H1 (cell line): ENCODE results near the gene FAM181A. TPM values are rescaled to one million over a fixed set of nuclear protein-coding genes. Genes with fewer than 3 reads are reported as not detected.

ENCODE experiments used
- CTCF ChIA-PET: fragments of 300-600 bp; sonication (Branson Sonifier 250); formaldehyde crosslinking; loops from one replicate; lab custom pipeline; 2021; ENCODE audit not compliant: partially characterized antibody; lab: Charles Lee
- POLR2A ChIA-PET: fragments of 300-600 bp; sonication (Branson Sonifier 250); formaldehyde crosslinking; loops from one replicate; lab custom pipeline; 2021; ENCODE audit warnings: inconsistent platforms; ENCODE audit not compliant: partially characterized antibody; lab: Charles Lee
- DNase-seq, 2 experiments: peaks; one replicate each; pipeline versions ENCODE4 v3.0.0 to v3.0.0-alpha.2; 2010 to 2022; ENCODE audit warnings: low spot score in 2 of 2, low read depth in 1 of 2, mixed read lengths in 1 of 2
- FAIRE-seq: peaks from 2 replicates; lab custom pipeline; 2011; peaks lifted over from hg19 to GRCh38; lab: Jason Lieb, UNC
- H2AFZ ChIP-seq: 2 replicates; pipeline ENCODE4 v1.8.1; 2012; ENCODE audit warnings: low read length, inconsistent platforms
- H2AK5ac ChIP-seq: 2 replicates; pipeline ENCODE4 v1.6.1; 2013; ENCODE audit warnings: low read depth, low read length
- H2BK120ac ChIP-seq: replicated peaks from 2 replicates; pipeline ENCODE3; 2013; ENCODE audit warnings: low read depth, low read length, inconsistent platforms
- H2BK12ac ChIP-seq: 2 replicates; pipeline ENCODE4 v1.6.1; 2013; ENCODE audit warnings: low read depth, low read length
- H2BK15ac ChIP-seq: 2 replicates; pipeline ENCODE4 v1.6.1; 2013; ENCODE audit warnings: low read length
- H2BK20ac ChIP-seq: 2 replicates; pipeline ENCODE4 v1.6.1; 2013; ENCODE audit warnings: low read length
- H2BK5ac ChIP-seq: 2 replicates; pipeline ENCODE4 v1.6.1; 2013; ENCODE audit warnings: low read depth, low read length
- H3K14ac ChIP-seq: 2 replicates; pipeline ENCODE4 v1.6.1; 2013; ENCODE audit warnings: inconsistent platforms; ENCODE audit not compliant: insufficient read length
- H3K18ac ChIP-seq: 2 replicates; pipeline ENCODE4 v1.6.1; 2013; ENCODE audit warnings: low read length; ENCODE audit errors: extremely low read depth
- H3K23ac ChIP-seq: 2 replicates; pipeline ENCODE4 v1.6.1; 2013; ENCODE audit warnings: inconsistent platforms; ENCODE audit not compliant: insufficient read length
- H3K23me2 ChIP-seq: 2 replicates; pipeline ENCODE4 v1.6.1; 2013; ENCODE audit warnings: low read depth, low read length
- H3K27ac ChIP-seq: 2 replicates; pipeline ENCODE4 v1.6.1; 2011; ENCODE audit warnings: low read depth, low read length, inconsistent platforms
- H3K27me3 ChIP-seq, 4 experiments: replicated peaks in 1 of 4; 1 replicate in 1 of 4; 2 replicates in 3 of 4; pipeline versions ENCODE4 v1.6.1 to v1.8.1; 2011 to 2013; ENCODE audit warnings: low read length in 3 of 4, mild to moderate bottlenecking in 3 of 4, inconsistent platforms in 2 of 4, mixed read lengths in 2 of 4, moderate library complexity in 1 of 4; ENCODE audit not compliant: control insufficient read depth in 3 of 4, insufficient read depth in 3 of 4; ENCODE audit errors: extremely low read depth in 1 of 4
- H3K36me3 ChIP-seq, 4 experiments: 2 replicates each; pipeline versions ENCODE4 v1.6.1 to v1.8.1; 2011 to 2013; ENCODE audit warnings: mild to moderate bottlenecking in 4 of 4, low read length in 3 of 4, moderate library complexity in 2 of 4, control low read depth in 1 of 4, inconsistent platforms in 1 of 4; ENCODE audit not compliant: insufficient read depth in 4 of 4, control insufficient read depth in 2 of 4
- H3K4ac ChIP-seq: replicated peaks from 2 replicates; pipeline ENCODE3; 2013; ENCODE audit warnings: low read length, low read depth, mixed read lengths, inconsistent platforms; ENCODE audit not compliant: insufficient read length
- H3K4me1 ChIP-seq, 4 experiments: replicated peaks in 1 of 4; 1 replicate in 1 of 4; 2 replicates in 3 of 4; pipeline versions ENCODE4 v1.6.1 to v1.8.1; 2011 to 2013; ENCODE audit warnings: low read length in 3 of 4, inconsistent platforms in 2 of 4, mixed read lengths in 1 of 4; ENCODE audit not compliant: insufficient read depth in 4 of 4, control insufficient read depth in 3 of 4
- H3K4me2 ChIP-seq, 2 experiments: 2 replicates each; pipeline versions ENCODE4 v1.6.1 to v1.8.1; 2011 to 2013; ENCODE audit warnings: low read depth in 2 of 2, low read length in 2 of 2, control low read depth in 1 of 2, inconsistent platforms in 1 of 2, mild to moderate bottlenecking in 1 of 2; ENCODE audit not compliant: insufficient read depth in 1 of 2
- H3K4me3 ChIP-seq, 4 experiments: fragments of 200-600, 300-600 bp in 1 of 4; sonication (generic), shearing (Covaris generic), sonication (Bioruptor Twin) in 1 of 4; 2 replicates each; pipeline versions ENCODE4 v1.5.1 to v1.8.1; 2011 to 2016; ENCODE audit warnings: low read length in 4 of 4, low read depth in 3 of 4, control low read depth in 2 of 4, inconsistent platforms in 2 of 4, mild to moderate bottlenecking in 2 of 4, mixed read lengths in 1 of 4, moderate library complexity in 1 of 4; ENCODE audit not compliant: insufficient read depth in 2 of 4; ENCODE audit errors: extremely low read depth in 1 of 4
- H3K56ac ChIP-seq: replicated peaks from 2 replicates; pipeline ENCODE3; 2013; ENCODE audit warnings: low read depth, mild to moderate bottlenecking, mixed read lengths, low read length, inconsistent platforms; ENCODE audit not compliant: insufficient read length
- H3K79me1 ChIP-seq: 2 replicates; pipeline ENCODE4 v1.6.1; 2013; ENCODE audit warnings: low read depth, low read length, control low read depth
- H3K79me2 ChIP-seq, 2 experiments: 2 replicates each; pipeline versions ENCODE4 v1.6.1 to v1.8.1; 2012 to 2013; ENCODE audit warnings: low read length in 2 of 2, mild to moderate bottlenecking in 2 of 2, inconsistent platforms in 1 of 2; ENCODE audit not compliant: insufficient read depth in 2 of 2, control insufficient read depth in 1 of 2
- H3K9ac ChIP-seq, 4 experiments: replicated peaks in 1 of 4; 1 replicate in 1 of 4; 2 replicates in 3 of 4; pipeline versions ENCODE4 v1.6.1 to v1.8.1; 2011 to 2013; ENCODE audit warnings: low read depth in 3 of 4, low read length in 3 of 4, control low read depth in 2 of 4, mild to moderate bottlenecking in 2 of 4, moderate library complexity in 2 of 4, inconsistent platforms in 1 of 4; ENCODE audit errors: extremely low read depth in 1 of 4
- H3K9me3 ChIP-seq, 2 experiments: 2 replicates each; pipeline versions ENCODE4 v1.6.1 to v1.8.1; 2012 to 2013; ENCODE audit warnings: mild to moderate bottlenecking in 2 of 2, moderate library complexity in 2 of 2, control low read depth in 1 of 2, inconsistent platforms in 1 of 2, low read depth in 1 of 2, low read length in 1 of 2, mixed read lengths in 1 of 2; ENCODE audit not compliant: insufficient read depth in 2 of 2
- H4K20me1 ChIP-seq, 2 experiments: replicated peaks in 1 of 2; 2 replicates each; pipeline versions ENCODE3 to v1.8.1; 2011 to 2013; ENCODE audit warnings: inconsistent platforms in 2 of 2, low read length in 2 of 2, mild to moderate bottlenecking in 1 of 2; ENCODE audit not compliant: insufficient read depth in 2 of 2, control insufficient read depth in 1 of 2
- H4K5ac ChIP-seq: 2 replicates; pipeline ENCODE4 v1.6.1; 2013; ENCODE audit warnings: low read length, low read depth, mixed read lengths, inconsistent platforms; ENCODE audit not compliant: insufficient read length
- H4K8ac ChIP-seq: 2 replicates; pipeline ENCODE4 v1.8.0; 2013; ENCODE audit warnings: mild to moderate bottlenecking, moderate library complexity, low read length, inconsistent platforms; ENCODE audit not compliant: insufficient read depth; ENCODE audit errors: extremely low read depth
- H4K91ac ChIP-seq: replicated peaks from 2 replicates; pipeline ENCODE3; 2013; ENCODE audit warnings: low read length, mixed read lengths, inconsistent platforms; ENCODE audit not compliant: insufficient read length
- BACH1 ChIP-seq: IDR thresholded peaks from 2 replicates; pipeline ENCODE4 v1.6.1; 2012; ENCODE audit warnings: low read length, improper control_type of control experiment
- BRCA1 ChIP-seq: IDR thresholded peaks from 2 replicates; pipeline ENCODE4 v1.6.1; 2012; ENCODE audit warnings: low read depth, low read length, improper control_type of control experiment
- JUN ChIP-seq: IDR thresholded peaks from 2 replicates; pipeline ENCODE4 v1.6.1; 2011; ENCODE audit warnings: low read depth, mild to moderate bottlenecking, improper control_type of control experiment, low read length
- NANOG ChIP-seq: IDR thresholded peaks from 2 replicates; pipeline ENCODE4 v1.6.1; 2011; ENCODE audit warnings: low read length, low read depth, mild to moderate bottlenecking, inconsistent platforms; ENCODE audit not compliant: insufficient read depth, poor library complexity, severe bottlenecking
- POLR2AphosphoS5 ChIP-seq: IDR thresholded peaks from 2 replicates; pipeline ENCODE4 v1.6.1; 2011; ENCODE audit warnings: low read depth, low read length
- POU5F1 ChIP-seq: IDR thresholded peaks from 2 replicates; pipeline ENCODE4 v1.6.1; 2011; ENCODE audit warnings: low read depth, mild to moderate bottlenecking, low read length, moderate library complexity
- RXRA ChIP-seq: IDR thresholded peaks from 2 replicates; pipeline ENCODE4 v1.6.1; 2011; ENCODE audit warnings: low read depth, mild to moderate bottlenecking, low read length, moderate library complexity; ENCODE audit not compliant: insufficient read depth
- SIRT6 ChIP-seq: IDR thresholded peaks from one replicate; pipeline ENCODE4 v1.7.1; 2012; ENCODE audit warnings: low read length, inconsistent platforms
- SIX5 ChIP-seq: IDR thresholded peaks from 2 replicates; pipeline ENCODE4 v1.6.1; 2011; ENCODE audit warnings: mild to moderate bottlenecking, low read depth, low read length
- SP1 ChIP-seq: IDR thresholded peaks from 2 replicates; pipeline ENCODE4 v1.6.1; 2011; ENCODE audit warnings: low read depth, low read length
- SP4 ChIP-seq: IDR thresholded peaks from 2 replicates; pipeline ENCODE4 v1.6.1; 2012; ENCODE audit warnings: low read length, inconsistent platforms
- WGBS, 2 experiments: shearing (Covaris generic) in 1 of 2; methylation state at CpG; one replicate each; pipeline versions ENCODE4 v1.1.6 to v1.1.7; 2013 to 2015; ENCODE audit warnings: low lambda C conversion rate in 2 of 2, mixed read lengths in 2 of 2, inconsistent platforms in 1 of 2, low coverage in 1 of 2, missing lambda C conversion rate in 1 of 2; ENCODE audit not compliant: insufficient replicate concordance in 2 of 2, insufficient coverage in 1 of 2, insufficient read length in 1 of 2; ENCODE audit errors: extremely low coverage in 1 of 2, missing lambda C conversion rate in 1 of 2; 5-methylcytosine and 5-hydroxymethylcytosine counted together
- polyA plus RNA-seq, 7 experiments: library from polyadenylated mRNA; depleted of rRNA in 3 of 7; stranded (reverse) in 5 of 7; unstranded in 2 of 7; fragments of >200 nt in 5 of 7; fragments of 200-250 nt in 2 of 7; gene quantifications; 1 replicate in 5 of 7; 2 replicates in 1 of 7; 4 replicates in 1 of 7; pipeline versions ENCODE4 v1.2.1 to v1.2.3, GENCODE V29; 2011 to 2013; ENCODE audit warnings: missing spikeins in 2 of 7, mixed read lengths in 2 of 7
- total RNA-seq: library from RNA; stranded (reverse); fragmentation: NEBNext Ultra II Directional; extraction: Animal tissue kit (Norgen Biotek cat#: 25700); gene quantifications from 2 replicates; pipeline ENCODE4 v1.2.1, GENCODE V29; 2021

Gene FAM181A
- total and polyA plus RNA-seq, 2 of the 8 experiments (the other 6 are each of a cell fraction or from before 2014, with no cell fraction given): not detected

- H2AFZ ChIP-seq: no peak overlapping the region
- H3K14ac ChIP-seq: no peak overlapping the region
- ChIA-PET POLR2A (no interaction called here), CTCF (interaction anchor here (0.8 to 3.3 kb wide), 7 partner anchors 9 to 111 kb away, joined by 4 to 17 read pairs (median 7); no protein-coding TSS in a partner anchor)
- H3K4me1 ChIP-seq: no peaks in the 10 kb centered on the region
- no peaks in the 10 kb centered on the region for H3K79me2 ChIP-seq
- H3K23ac ChIP-seq: no peak overlapping the region
- no peak overlapping the region for H3K4me3 ChIP-seq
- H3K4ac ChIP-seq: no peak overlapping the region
- H3K23me2 ChIP-seq: no peaks in the 10 kb centered on the region
- 75% methylated on average over 14 of the region's 14 CpGs; no CpG with 5 or more reads in 1 of the 2 experiments for WGBS, 2 experiments
- H3K27me3 ChIP-seq: no peaks in the 10 kb centered on the region
- FAIRE-seq (no peak), DNase-seq (no peak)
- H3K18ac ChIP-seq: no peak overlapping the region
- no peaks in the 10 kb centered on the region for H4K20me1 ChIP-seq
- no peak overlapping the region for H2BK12ac ChIP-seq
- no peak overlapping the region for H2BK120ac ChIP-seq
- H3K79me1 ChIP-seq: no peaks in the 10 kb centered on the region
- no peaks in the 10 kb centered on the region for H3K9me3 ChIP-seq
- no peak overlapping the region for H4K91ac ChIP-seq
- no peak overlapping the region for H4K5ac ChIP-seq
- no peak overlapping the region for H3K27ac ChIP-seq
- H2AK5ac ChIP-seq: no peak overlapping the region
- H3K36me3 ChIP-seq: no peaks in the 10 kb centered on the region
- no peak overlapping the region for H2BK15ac ChIP-seq
- TF ChIP-seq BACH1: no peak
- TF ChIP-seq JUN: no peak
- no peak for TF ChIP-seq SIRT6
- TF ChIP-seq SP1: no peak
- TF ChIP-seq SIX5: no peak
- no peak for TF ChIP-seq POU5F1
- TF ChIP-seq NANOG: no peak
- TF ChIP-seq SP4: no peak
- no peak for TF ChIP-seq BRCA1
- no peak for TF ChIP-seq POLR2AphosphoS5
- no peak for TF ChIP-seq RXRA
- H3K4me2 ChIP-seq: no peak overlapping the region
- H3K9ac ChIP-seq: no peak overlapping the region
- no peak overlapping the region for H2BK20ac ChIP-seq
- no peak overlapping the region for H3K56ac ChIP-seq
- H4K8ac ChIP-seq: no peak overlapping the region
- H2BK5ac ChIP-seq: no peak overlapping the region; the same call in 1 of the 2 replicates
Observed at GRCh38 chr14:93915070-93915705, 12.0 kb upstream of the FAM181A start.
